ENCODE measurements around the gene TRIM24. TPM values are rescaled to one million over a fixed set of nuclear protein-coding genes. Genes with fewer than 3 reads are reported as not detected.

TRIM24 gene
- total and polyA plus RNA-seq, 10 of the 15 experiments (the other 5 are each of a cell fraction or from before 2014, with no cell fraction given), result 4.6 to 23.5 (median 13.6) TPM

DNA sequence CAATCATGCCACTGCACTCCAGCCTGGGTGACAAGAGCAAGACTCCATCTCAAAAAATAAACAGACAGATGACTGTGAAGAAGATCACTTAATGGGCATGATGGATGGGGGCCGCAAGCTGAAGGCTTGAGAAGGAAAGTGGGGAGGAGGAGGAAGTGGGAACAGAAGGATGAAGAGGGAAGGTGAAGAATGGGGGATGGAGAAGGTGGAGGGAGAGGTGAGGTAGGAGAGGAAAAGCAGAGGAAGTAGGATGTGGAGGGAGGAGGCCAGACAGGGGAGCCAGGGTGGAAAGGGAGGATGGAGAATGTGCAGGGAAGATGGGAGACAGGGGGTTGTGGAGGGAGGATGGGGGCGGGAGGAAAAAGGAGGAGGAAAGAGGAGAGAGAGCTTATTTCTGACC lies 172.3 kb downstream of the TRIM24 start (continued):
- TF ChIP-seq ATF2 (IDR thresholded peaks at IDR 0.05; ENCODE audit: low read length) (no peak), NFYA (IDR thresholded peaks at IDR 0.05; ENCODE audit: borderline replicate concordance, low read depth, low read length) (no peak), SUPT20H (IDR thresholded peaks at IDR 0.05; ENCODE audit: borderline replicate concordance, control insufficient read depth, low read depth, low read length) (no peak), CUX1 (IDR thresholded peaks at IDR 0.05; ENCODE audit: insufficient replicate concordance, low read depth, low read length) (no peak), EZH2 (IDR thresholded peaks at IDR 0.05; ENCODE audit: borderline replicate concordance, control insufficient read depth, low read depth, low read length) (no peak), ZNF274 (IDR thresholded peaks at IDR 0.05; ENCODE audit: insufficient read depth, insufficient read length) (no peak), EP300 (IDR thresholded peaks at IDR 0.05; ENCODE audit: borderline replicate concordance in 1 of 2, control insufficient read depth in 1 of 2, low read depth in 2 of 2, low read length in 2 of 2) (no peak)
- TF ChIP-seq, protein P1, sequence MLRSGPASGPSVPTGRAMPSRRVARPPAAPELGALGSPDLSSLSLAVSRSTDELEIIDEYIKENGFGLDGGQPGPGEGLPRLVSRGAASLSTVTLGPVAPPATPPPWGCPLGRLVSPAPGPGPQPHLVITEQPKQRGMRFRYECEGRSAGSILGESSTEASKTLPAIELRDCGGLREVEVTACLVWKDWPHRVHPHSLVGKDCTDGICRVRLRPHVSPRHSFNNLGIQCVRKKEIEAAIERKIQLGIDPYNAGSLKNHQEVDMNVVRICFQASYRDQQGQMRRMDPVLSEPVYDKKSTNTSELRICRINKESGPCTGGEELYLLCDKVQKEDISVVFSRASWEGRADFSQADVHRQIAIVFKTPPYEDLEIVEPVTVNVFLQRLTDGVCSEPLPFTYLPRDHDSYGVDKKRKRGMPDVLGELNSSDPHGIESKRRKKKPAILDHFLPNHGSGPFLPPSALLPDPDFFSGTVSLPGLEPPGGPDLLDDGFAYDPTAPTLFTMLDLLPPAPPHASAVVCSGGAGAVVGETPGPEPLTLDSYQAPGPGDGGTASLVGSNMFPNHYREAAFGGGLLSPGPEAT (IDR thresholded peaks at IDR 0.05; ENCODE audit: low read depth), result no peak

All from GM12878 (cell line).